ENCODE measurements around the gene MACROD1. TPM values are rescaled to one million over a fixed set of nuclear protein-coding genes. Genes with fewer than 3 reads are reported as not detected.

The MACROD1 gene
- total RNA-seq, 2 donors from 2014 or later, result 33.5 to 68.2 TPM

DNA sequence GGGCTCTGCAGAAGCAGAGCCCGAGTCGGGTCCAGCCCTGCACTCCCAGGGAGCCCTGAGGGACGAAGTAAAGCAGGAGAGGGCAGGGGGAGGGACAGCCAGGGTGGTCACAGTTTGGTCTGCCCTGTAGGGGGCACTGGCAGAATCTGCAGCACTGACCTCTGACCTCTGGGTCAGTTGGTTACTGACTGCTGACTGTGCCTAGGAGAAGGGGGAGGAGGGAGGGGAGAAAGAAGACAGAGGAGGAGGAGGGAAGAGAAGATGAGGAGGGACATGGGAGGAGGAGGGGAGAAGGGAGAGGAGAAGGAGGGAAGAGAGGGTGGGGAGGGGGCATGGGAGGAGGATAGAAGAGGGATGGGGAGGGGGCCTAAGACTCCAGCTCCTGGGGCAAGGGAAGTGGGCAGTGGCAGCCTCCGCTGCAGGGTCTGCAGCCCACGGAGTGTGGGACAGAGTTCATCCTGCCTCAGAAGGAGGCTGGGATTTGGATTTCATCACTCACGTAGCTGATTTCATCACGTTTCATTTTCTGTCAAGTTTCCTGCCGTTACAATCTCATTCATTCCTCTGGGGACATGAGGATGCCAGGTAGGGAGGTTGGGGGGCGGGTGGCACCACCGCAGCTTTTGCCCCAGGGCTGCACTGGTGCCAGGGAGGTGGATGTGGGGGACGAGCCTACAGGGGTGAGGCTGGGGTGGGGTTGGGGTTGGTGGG lies 75.0 kb downstream of the MACROD1 start:
- H3K36me3 ChIP-seq, result no peaks in the 10 kb centered on the region
- TF ChIP-seq POLR2AphosphoS5 (IDR thresholded peaks at IDR 0.05), result no peak
- TF ChIP-seq CTCF (IDR thresholded peaks at IDR 0.05), result no peak
- no peak for TF ChIP-seq POLR2A (IDR thresholded peaks at IDR 0.05)
- intact Hi-C loops (cut with DNase I), result no loop called here
- no peaks in the 10 kb centered on the region for H3K9me3 ChIP-seq
- no peaks in the 10 kb centered on the region for H3K27me3 ChIP-seq (replicated peaks; ENCODE audit: insufficient read depth)
- DNase-seq (ENCODE audit: low spot score), result no peak
- no peaks in the 10 kb centered on the region for H3K4me1 ChIP-seq (replicated peaks)
- H3K4me3 ChIP-seq, result no peak overlapping the region
- 70% methylated on average over 11 of the region's 11 CpGs for WGBS
- no peak overlapping the region for H3K27ac ChIP-seq

DNA sequence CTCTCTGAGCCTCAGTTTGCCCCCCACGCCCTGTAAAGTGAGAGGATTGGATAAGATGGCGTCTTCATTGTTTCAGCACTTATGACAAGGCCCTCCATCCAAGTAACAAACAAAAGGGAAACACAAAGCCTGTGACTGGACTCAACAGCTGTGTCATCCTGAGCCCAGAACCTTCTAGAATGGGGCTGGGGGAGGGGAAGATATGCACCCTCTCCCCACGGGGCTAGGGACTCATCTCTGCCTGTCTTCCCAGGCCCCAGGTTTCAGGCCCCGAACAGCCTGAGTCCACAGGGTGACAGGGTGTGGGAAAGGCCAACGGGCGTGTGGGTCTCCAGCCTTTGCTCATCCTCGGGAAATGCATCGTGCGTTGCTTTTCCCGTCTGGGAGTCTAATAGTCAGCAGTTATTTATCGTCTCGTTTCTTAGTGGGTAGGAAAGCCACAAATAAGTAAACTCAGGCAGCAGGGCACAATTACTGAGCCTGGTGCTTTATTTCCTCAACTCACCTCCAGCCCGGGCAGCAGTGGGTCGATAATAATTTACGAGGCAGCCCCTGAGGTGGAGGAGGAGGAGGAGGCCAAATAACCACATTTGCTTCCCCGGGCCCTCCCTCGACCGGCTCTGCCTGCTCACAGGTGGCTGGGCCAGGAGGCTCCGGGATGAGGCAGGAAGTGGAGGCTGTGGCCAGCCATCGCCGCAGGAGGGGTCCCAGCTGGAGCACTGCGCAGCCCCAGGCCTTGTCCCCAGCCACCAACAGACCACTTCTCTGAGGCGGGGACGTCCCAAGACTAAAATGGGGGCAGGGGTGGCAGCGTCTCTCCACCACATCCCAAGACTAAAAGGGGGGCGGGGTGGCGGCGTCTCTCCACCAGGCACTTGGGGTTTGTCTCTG lies 75.8 kb downstream of the MACROD1 start:
- DNase-seq (ENCODE audit: low spot score), result no peak
- Histone ChIP-seq H3K4me3 (no peak overlapping the region), H3K27me3 (replicated peaks; ENCODE audit: insufficient read depth) (no peaks in the 10 kb centered on the region), H3K9me3 (no peaks in the 10 kb centered on the region), H3K27ac (no peak overlapping the region), H3K4me1 (replicated peaks) (no peaks in the 10 kb centered on the region), H3K36me3 (no peaks in the 10 kb centered on the region)
- TF ChIP-seq POLR2AphosphoS5 (IDR thresholded peaks at IDR 0.05) (no peak), CTCF (IDR thresholded peaks at IDR 0.05) (no peak), POLR2A (IDR thresholded peaks at IDR 0.05) (no peak)
- 85% methylated on average over 25 of the region's 28 CpGs for WGBS
- intact Hi-C loops (cut with DNase I), result no loop called here

GRCh38 chr11:64089493-64089892 lies 76.4 kb downstream of the MACROD1 start:
- H3K27ac ChIP-seq, result no peak overlapping the region
- TF ChIP-seq POLR2AphosphoS5 (IDR thresholded peaks at IDR 0.05) (no peak), POLR2A (IDR thresholded peaks at IDR 0.05) (no peak), CTCF (IDR thresholded peaks at IDR 0.05) (no peak)
- no peak overlapping the region for H3K4me3 ChIP-seq
- no peaks in the 10 kb centered on the region for H3K9me3 ChIP-seq
- H3K36me3 ChIP-seq, result no peaks in the 10 kb centered on the region
- H3K27me3 ChIP-seq (replicated peaks; ENCODE audit: insufficient read depth), result no peaks in the 10 kb centered on the region
- WGBS, result 75% methylated on average over 7 of the region's 7 CpGs
- no peaks in the 10 kb centered on the region for H3K4me1 ChIP-seq (replicated peaks)
- intact Hi-C loops (cut with DNase I), result no loop called here
- DNase-seq (ENCODE audit: low spot score), result no peak

- Histone ChIP-seq H3K27ac (no peak overlapping the region), H3K36me3 (no peaks in the 10 kb centered on the region), H3K4me1 (replicated peaks) (no peaks in the 10 kb centered on the region), H3K9me3 (no peaks in the 10 kb centered on the region), H3K4me3 (no peak overlapping the region), H3K27me3 (replicated peaks; ENCODE audit: insufficient read depth) (no peaks in the 10 kb centered on the region)
- intact Hi-C loops (cut with DNase I), result no loop called here
- no peak for TF ChIP-seq POLR2AphosphoS5 (IDR thresholded peaks at IDR 0.05)
- no peak for TF ChIP-seq POLR2A (IDR thresholded peaks at IDR 0.05)
- TF ChIP-seq CTCF (IDR thresholded peaks at IDR 0.05), result no peak
- WGBS, result 69% methylated on average over 12 of the region's 15 CpGs
- no peak for DNase-seq (ENCODE audit: low spot score)
Measured at GRCh38 chr11:64089027-64089360, 76.9 kb downstream of the MACROD1 start.

Data from prostate gland (tissue), 2 donors.